HUES6 (cell line): ENCODE measurements around the gene GSPT1.

Experiments
- H3K27ac ChIP-seq: 2 replicates; pipeline ENCODE4 v1.7.0; 2013; ENCODE audit warnings: low read depth, mild to moderate bottlenecking, low read length, inconsistent platforms
- H3K27me3 ChIP-seq: 2 replicates; pipeline ENCODE4 v1.6.1; 2013; ENCODE audit warnings: low read length; ENCODE audit not compliant: control insufficient read depth, insufficient read depth
- H3K36me3 ChIP-seq: 2 replicates; pipeline ENCODE4 v1.6.1; 2013; ENCODE audit warnings: low read length; ENCODE audit not compliant: control insufficient read depth, insufficient read depth
- H3K4me1 ChIP-seq: 2 replicates; pipeline ENCODE4 v1.6.1; 2013; ENCODE audit warnings: low read length; ENCODE audit not compliant: control insufficient read depth, insufficient read depth
- H3K4me3 ChIP-seq: 2 replicates; pipeline ENCODE4 v1.5.1; 2013; ENCODE audit warnings: low read depth, low read length
- H3K9ac ChIP-seq: one replicate; pipeline ENCODE4 v1.6.1; 2013; ENCODE audit warnings: mild to moderate bottlenecking, low read length
- H3K9me3 ChIP-seq: 2 replicates; pipeline ENCODE4 v1.6.1; 2013; ENCODE audit warnings: low read depth, low read length; ENCODE audit not compliant: control insufficient read depth, insufficient read depth

The GSPT1 gene

GRCh38 chr16:11880007-11880406, 35.7 kb downstream of the GSPT1 start:
- Histone ChIP-seq H3K4me3 (no peak overlapping the region), H3K27ac (no peak overlapping the region), H3K4me1 (no peaks in the 10 kb centered on the region), H3K9ac (no peak overlapping the region), H3K27me3 (no peaks in the 10 kb centered on the region), H3K9me3 (no peaks in the 10 kb centered on the region), H3K36me3 (peaks cover 88% of the 10 kb centered on the region)

- no peaks in the 10 kb centered on the region for H3K27me3 ChIP-seq
- H3K27ac ChIP-seq: no peak overlapping the region
- H3K4me3 ChIP-seq: no peak overlapping the region
- no peak overlapping the region for H3K9ac ChIP-seq
- peaks cover 93% of the 10 kb centered on the region for H3K36me3 ChIP-seq
- no peaks in the 10 kb centered on the region for H3K9me3 ChIP-seq
- H3K4me1 ChIP-seq: no peaks in the 10 kb centered on the region
These were observed 38.4 kb downstream of the GSPT1 start for GRCh38 chr16:11877374-11877773.

- Histone ChIP-seq H3K27ac (no peak overlapping the region), H3K27me3 (no peaks in the 10 kb centered on the region), H3K4me3 (no peak overlapping the region), H3K4me1 (no peaks in the 10 kb centered on the region), H3K9ac (no peak overlapping the region), H3K36me3 (peaks cover 92% of the 10 kb centered on the region), H3K9me3 (no peaks in the 10 kb centered on the region)
These were observed 39.5 kb downstream of the GSPT1 start for GRCh38 chr16:11876306-11876705.

- Histone ChIP-seq H3K9me3 (no peaks in the 10 kb centered on the region), H3K9ac (no peak overlapping the region), H3K4me1 (no peaks in the 10 kb centered on the region), H3K27ac (no peak overlapping the region), H3K36me3 (peaks cover 90% of the 10 kb centered on the region), H3K27me3 (no peaks in the 10 kb centered on the region), H3K4me3 (no peak overlapping the region)
These were observed 40.0 kb downstream of the GSPT1 start for GRCh38 chr16:11875721-11876120.

- H3K27ac ChIP-seq: no peak overlapping the region
- H3K4me1 ChIP-seq: no peaks in the 10 kb centered on the region
- peaks cover 70% of the 10 kb centered on the region for H3K36me3 ChIP-seq
- H3K9ac ChIP-seq: no peak overlapping the region
- no peak overlapping the region for H3K4me3 ChIP-seq
- H3K9me3 ChIP-seq: no peaks in the 10 kb centered on the region
- H3K27me3 ChIP-seq: no peaks in the 10 kb centered on the region
These were observed 44.6 kb downstream of the GSPT1 start for GRCh38 chr16:11871193-11871592.

- H3K27ac ChIP-seq: no peak overlapping the region
- H3K27me3 ChIP-seq: no peaks in the 10 kb centered on the region
- no peak overlapping the region for H3K9ac ChIP-seq
- H3K4me1 ChIP-seq: no peaks in the 10 kb centered on the region
- no peaks in the 10 kb centered on the region for H3K9me3 ChIP-seq
- peaks cover 62% of the 10 kb centered on the region for H3K36me3 ChIP-seq
- H3K4me3 ChIP-seq: no peak overlapping the region
These were observed 45.4 kb downstream of the GSPT1 start for GRCh38 chr16:11870399-11870798.

GRCh38 chr16:11869353-11870228, 46.2 kb downstream of the GSPT1 start:
- no peaks in the 10 kb centered on the region for H3K4me1 ChIP-seq
- H3K4me3 ChIP-seq: no peak overlapping the region
- H3K9me3 ChIP-seq: no peaks in the 10 kb centered on the region
- H3K27ac ChIP-seq: no peak overlapping the region
- peaks cover 55% of the 10 kb centered on the region for H3K36me3 ChIP-seq
- no peak overlapping the region for H3K9ac ChIP-seq
- no peaks in the 10 kb centered on the region for H3K27me3 ChIP-seq

- Histone ChIP-seq H3K27ac (no peak overlapping the region), H3K9me3 (no peaks in the 10 kb centered on the region), H3K4me1 (no peaks in the 10 kb centered on the region), H3K9ac (no peak overlapping the region), H3K27me3 (no peaks in the 10 kb centered on the region), H3K4me3 (no peak overlapping the region), H3K36me3 (peaks cover 44% of the 10 kb centered on the region)
These were observed 47.3 kb downstream of the GSPT1 start for GRCh38 chr16:11868412-11868980.

- no peak overlapping the region for H3K4me3 ChIP-seq
- H3K4me1 ChIP-seq: no peaks in the 10 kb centered on the region
- no peak overlapping the region for H3K27ac ChIP-seq
- no peaks in the 10 kb centered on the region for H3K9me3 ChIP-seq
- no peak overlapping the region for H3K9ac ChIP-seq
- H3K36me3 ChIP-seq: peaks cover 2% of the 10 kb centered on the region; the same call in 1 of the 2 replicates
- no peaks in the 10 kb centered on the region for H3K27me3 ChIP-seq
These were observed 53.3 kb downstream of the GSPT1 start for GRCh38 chr16:11862489-11862888.

GRCh38 chr16:11857161-11857560, 58.6 kb downstream of the GSPT1 start:
- no peak overlapping the region for H3K4me3 ChIP-seq
- no peaks in the 10 kb centered on the region; the same call in 1 of the 2 replicates for H3K36me3 ChIP-seq
- no peaks in the 10 kb centered on the region for H3K9me3 ChIP-seq
- no peaks in the 10 kb centered on the region for H3K27me3 ChIP-seq
- H3K27ac ChIP-seq: no peak overlapping the region
- no peak overlapping the region for H3K9ac ChIP-seq
- H3K4me1 ChIP-seq: no peaks in the 10 kb centered on the region

GRCh38 chr16:11852092-11852809, 63.5 kb downstream of the GSPT1 start:
- peak overlapping the region; percentile 99 for H3K4me3 ChIP-seq
- no peaks in the 10 kb centered on the region for H3K9me3 ChIP-seq
- H3K36me3 ChIP-seq: peaks cover 32% of the 10 kb centered on the region
- peak overlapping the region; percentile 100 for H3K9ac ChIP-seq
- no peak overlapping the region for H3K27ac ChIP-seq
- no peaks in the 10 kb centered on the region for H3K27me3 ChIP-seq
- 0 out of 2 replicates have a peak, but pooled peaks cover 5% of the 10 kb centered on the region for H3K4me1 ChIP-seq
